ENCODE measurements around the gene DKK1.

DKK1 gene

GRCh38 chr10:52313933-52314821 lies at the start of gene DKK1:
Gene DKK1, plus strand, starts transcription at chr10:52314281. Its CDS starts 154 bp downstream, at chr10:52314435.
- no peak for DNase-seq

- DNase-seq: no peak
Measured at GRCh38 chr10:52265131-52265926, 48.8 kb upstream of the DKK1 start.

GRCh38 chr10:52266858-52267257 lies 47.2 kb upstream of the DKK1 start:
- no peak for DNase-seq

GRCh38 chr10:52268790-52269189 lies 45.3 kb upstream of the DKK1 start:
- DNase-seq: no peak

GRCh38 chr10:52269233-52269632 lies 44.8 kb upstream of the DKK1 start:
- no peak for DNase-seq

- no peak for DNase-seq
Measured at GRCh38 chr10:52276163-52276562, 37.9 kb upstream of the DKK1 start.

- no peak for DNase-seq
Measured at GRCh38 chr10:52276986-52277385, 37.1 kb upstream of the DKK1 start.

- no peak for DNase-seq
Measured at GRCh38 chr10:52279546-52279945, 34.5 kb upstream of the DKK1 start.

GRCh38 chr10:52280051-52280450 lies 34.0 kb upstream of the DKK1 start:
- DNase-seq: no peak

- DNase-seq: no peak
Measured at GRCh38 chr10:52283174-52283573, 30.9 kb upstream of the DKK1 start.

- no peak for DNase-seq
Measured at GRCh38 chr10:52284416-52285013, 29.6 kb upstream of the DKK1 start.

- no peak for DNase-seq
Measured at GRCh38 chr10:52287866-52288265, 26.2 kb upstream of the DKK1 start.

GRCh38 chr10:52297747-52298146 lies 16.3 kb upstream of the DKK1 start:
- no peak for DNase-seq

GRCh38 chr10:52300599-52301277 lies 13.3 kb upstream of the DKK1 start:
- DNase-seq: no peak

GRCh38 chr10:52308251-52309031 lies 5.6 kb upstream of the DKK1 start:
- no peak for DNase-seq

- DNase-seq: no peak
Measured at GRCh38 chr10:52312942-52313255, 1.2 kb upstream of the DKK1 start.

- no peak for DNase-seq
Measured at GRCh38 chr10:52313256-52313932, 687 bp upstream of the DKK1 start.

- no peak for DNase-seq
Measured at GRCh38 chr10:52314822-52315552, 906 bp downstream of the DKK1 start.

- no peak for DNase-seq
Measured at GRCh38 chr10:52316001-52316400, 1.9 kb downstream of the DKK1 start.

- no peak for DNase-seq
Measured at GRCh38 chr10:52316500-52316899, 2.4 kb downstream of the DKK1 start.

- DNase-seq: no peak
Measured at GRCh38 chr10:52318136-52318701, 4.1 kb downstream of the DKK1 start.
